HG03159 (cell line): Measurements from ENCODE around the gene SLC6A6.
"Not testable (repeated sequence)": the region's sequence is repeated elsewhere in the genome, so short reads cannot be mapped to it uniquely, and the experiment has no call there.

Experiments used
- ATAC-seq: cut with Tn5 transposase; IDR thresholded peaks from one replicate; pipeline ENCODE4 v1.9.1; 2021; ENCODE audit warnings: mild to moderate bottlenecking, moderate library complexity; ENCODE audit not compliant: unreplicated experiment

The SLC6A6 gene

GRCh38 chr3:14397531-14397930 lies 4.9 kb upstream of the SLC6A6 start:
- no peak for ATAC-seq

DNA sequence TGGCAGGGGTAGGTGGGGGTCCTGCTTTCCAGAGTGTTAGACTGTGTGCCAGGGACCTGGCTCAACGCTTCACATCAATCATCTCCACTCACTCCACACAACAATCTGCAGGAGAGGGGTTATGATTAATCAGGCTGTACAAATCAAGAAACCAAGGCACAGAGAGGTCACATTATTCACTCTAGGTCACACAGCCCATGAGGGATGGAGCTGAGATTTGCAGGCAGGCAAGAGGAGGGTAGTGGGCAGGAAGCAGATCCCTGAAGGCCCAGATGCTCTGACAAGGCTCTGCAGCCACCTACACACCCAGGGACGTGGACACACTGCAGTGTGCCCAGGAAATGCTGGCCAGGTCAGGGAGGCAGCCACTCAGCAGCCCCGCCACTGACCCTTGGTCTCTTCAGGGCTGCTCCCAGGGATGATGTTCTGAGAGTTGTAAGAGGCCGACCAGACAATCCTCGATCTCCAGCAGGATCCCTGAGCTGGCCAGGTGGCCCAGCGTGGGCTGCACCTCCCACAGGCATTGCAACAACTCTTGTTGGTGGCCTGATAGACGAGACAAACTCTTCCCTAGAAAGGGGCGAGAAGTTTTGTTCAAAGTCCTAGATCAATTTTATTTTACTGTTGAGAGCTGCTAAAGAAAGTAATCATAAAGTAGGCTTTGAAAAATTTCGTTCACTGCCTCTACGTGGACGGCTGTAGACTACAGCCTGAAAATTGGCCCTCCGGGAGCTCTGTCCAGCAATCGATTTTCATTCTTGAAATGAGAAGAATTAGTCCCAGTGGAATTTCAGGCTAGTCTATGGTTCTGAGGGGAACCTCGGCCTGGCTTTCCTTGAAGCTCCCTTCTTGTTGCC lies 4.2 kb upstream of the SLC6A6 start:
- ATAC-seq: no peak

DNA sequence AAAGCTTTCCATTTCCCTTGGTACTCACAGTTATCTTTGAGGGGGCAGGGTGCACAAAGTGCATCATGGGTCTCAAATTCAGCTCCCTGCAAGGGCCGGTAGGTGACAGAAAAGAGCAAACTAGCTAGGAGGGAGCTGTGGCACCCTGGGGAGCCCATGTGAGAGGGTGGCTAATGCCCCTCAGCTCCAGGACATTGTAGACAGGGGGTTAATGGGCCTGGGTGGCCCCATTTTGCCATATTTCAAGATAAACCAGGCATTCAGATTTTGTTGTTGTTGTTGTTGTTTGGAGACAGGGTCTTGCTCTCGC lies 3.7 kb upstream of the SLC6A6 start:
- ATAC-seq: no peak

GRCh38 chr3:14401692-14402303 lies 608 bp upstream of the SLC6A6 start:
- ATAC-seq: no peak

GRCh38 chr3:14403619-14404155 lies 1.3 kb downstream of the SLC6A6 start:
- ATAC-seq: no peak

GRCh38 chr3:14404186-14404585 lies 1.8 kb downstream of the SLC6A6 start:
- no peak for ATAC-seq

DNA sequence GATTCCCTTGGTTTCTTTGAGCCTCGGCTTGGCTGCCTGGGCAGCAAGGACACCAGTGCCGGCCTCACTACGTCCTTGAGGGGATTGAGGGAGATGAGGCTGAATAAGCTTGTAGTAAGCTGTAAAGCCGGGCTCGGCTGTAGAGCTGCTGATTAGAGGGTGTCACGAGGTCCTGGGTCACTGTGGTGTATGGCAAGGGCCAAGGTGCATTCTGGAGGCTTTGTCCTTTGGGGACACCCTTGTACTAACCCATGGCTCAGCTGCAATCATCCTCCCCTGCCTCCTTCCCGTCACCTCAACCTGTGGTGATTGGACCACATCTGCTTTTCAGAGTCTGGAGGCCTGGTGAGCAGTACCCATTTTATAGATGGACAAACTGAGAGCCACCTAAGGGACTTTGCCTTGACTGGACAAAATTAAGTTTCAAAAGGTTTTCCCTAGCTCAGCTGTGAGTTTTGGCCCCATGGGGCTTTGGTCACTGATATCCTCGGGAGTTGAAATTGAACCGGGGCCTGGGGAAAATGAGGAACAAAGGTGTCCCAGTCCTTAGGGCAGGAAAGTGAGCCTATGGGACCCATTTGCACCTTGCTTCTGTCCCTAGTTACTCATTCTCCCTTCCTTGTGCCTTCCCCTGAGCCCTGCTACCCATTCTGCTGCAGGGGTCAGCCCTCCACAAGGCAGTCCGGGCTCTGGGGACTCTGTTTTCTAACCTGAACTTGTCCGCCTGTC lies 2.4 kb downstream of the SLC6A6 start:
- ATAC-seq: no peak

- ATAC-seq: no peak
These were observed 3.2 kb downstream of the SLC6A6 start for GRCh38 chr3:14405360-14406238.

DNA sequence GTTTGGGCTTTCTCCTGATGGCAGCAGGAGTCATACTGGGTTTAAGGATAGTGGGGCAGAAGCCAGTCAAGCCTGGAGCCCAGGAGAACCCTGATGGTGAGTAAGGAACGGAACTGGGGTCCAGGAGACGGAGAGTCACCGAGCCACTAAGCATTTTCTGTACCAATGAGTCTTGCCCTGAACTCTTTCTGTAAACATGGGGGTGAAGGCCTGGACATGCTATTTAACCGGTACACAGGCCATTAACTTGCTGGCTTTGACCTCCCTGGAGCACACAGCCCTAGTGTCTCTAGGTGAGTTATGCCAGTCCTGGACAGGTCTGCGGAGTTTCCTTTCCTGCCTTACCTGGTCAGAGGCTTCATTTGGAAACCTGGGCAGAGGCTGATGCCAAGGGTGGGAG lies 3.9 kb downstream of the SLC6A6 start:
- no peak for ATAC-seq

DNA sequence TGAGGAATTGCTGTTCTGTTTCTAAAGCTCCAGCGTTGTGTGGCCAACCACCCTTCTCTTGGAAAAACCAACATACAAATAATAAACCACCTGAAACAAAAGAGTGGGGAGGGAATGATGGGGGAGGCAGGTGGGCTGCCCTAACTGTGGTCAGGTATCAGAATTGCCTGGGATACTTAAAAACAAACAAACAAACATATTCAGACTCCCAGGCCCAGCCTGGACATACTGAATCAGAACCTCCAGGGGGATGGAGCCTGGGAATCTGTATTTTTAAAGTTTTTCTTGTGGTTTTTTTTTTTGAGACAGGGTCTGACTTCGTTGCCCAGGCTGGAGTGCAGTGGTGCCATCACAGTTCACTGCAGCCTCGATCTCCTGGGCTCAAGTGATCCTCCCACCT lies 4.4 kb downstream of the SLC6A6 start:
- ATAC-seq: no peak

GRCh38 chr3:14407203-14407602 lies 4.8 kb downstream of the SLC6A6 start:
- ATAC-seq: no peak

DNA sequence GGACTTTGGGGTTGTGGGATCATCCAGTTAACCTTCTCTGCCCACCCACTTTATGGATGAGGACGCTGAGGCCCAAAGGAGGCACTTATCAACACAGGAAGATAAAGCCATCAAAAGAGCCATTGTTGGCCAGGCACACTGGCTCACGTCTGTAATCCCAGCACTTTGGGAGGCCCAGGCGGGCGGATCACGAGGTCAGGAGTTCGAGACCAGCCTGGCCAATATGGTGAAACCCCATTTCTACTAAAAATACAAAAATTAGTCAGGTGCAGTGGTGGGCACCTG lies 7.3 kb downstream of the SLC6A6 start:
- not testable (repeated sequence) for ATAC-seq

DNA sequence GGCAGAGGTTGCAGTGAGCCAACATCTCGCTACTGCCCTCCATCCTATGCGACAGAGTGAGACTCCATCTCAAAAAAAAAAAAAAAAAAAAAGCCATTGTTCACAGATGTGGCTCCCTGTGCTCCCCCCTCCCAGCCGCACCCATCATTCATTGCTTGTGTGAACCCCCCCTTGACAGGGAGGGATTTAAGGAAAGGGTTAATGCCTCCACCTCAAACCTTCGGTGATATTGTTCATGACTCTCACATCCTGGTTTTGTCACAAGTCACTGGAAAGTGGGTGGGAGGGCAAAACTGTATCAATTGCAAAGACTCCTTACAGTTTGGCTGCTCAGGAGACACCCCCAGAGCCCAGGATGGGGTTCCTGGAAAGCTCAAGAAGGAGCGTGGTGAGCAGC lies 7.7 kb downstream of the SLC6A6 start:
- no peak for ATAC-seq

- no peak for ATAC-seq
These were observed 8.2 kb downstream of the SLC6A6 start for GRCh38 chr3:14410503-14411165.

DNA sequence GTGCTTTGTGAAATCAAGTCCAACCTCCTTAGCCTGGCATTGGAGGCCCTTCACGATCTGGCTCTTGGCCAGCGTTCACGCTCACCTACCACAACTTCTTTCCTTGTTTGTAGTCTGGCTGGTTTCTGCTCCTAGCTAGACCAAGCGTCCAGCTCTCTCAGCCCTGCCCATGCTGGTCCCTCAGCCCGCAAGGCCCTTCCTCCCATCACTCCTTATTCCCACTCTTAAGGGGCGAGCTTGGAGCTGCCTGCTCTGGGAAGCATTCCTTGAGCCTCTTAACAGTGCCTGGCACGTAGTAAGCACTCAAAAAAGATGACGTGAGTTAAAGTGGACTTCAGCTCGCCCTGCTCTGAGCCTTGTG lies 8.7 kb downstream of the SLC6A6 start:
- ATAC-seq: no peak

- no peak for ATAC-seq
These were observed 9.6 kb downstream of the SLC6A6 start for GRCh38 chr3:14411988-14412387.

GRCh38 chr3:14412831-14413380 lies 10.5 kb downstream of the SLC6A6 start:
- no peak for ATAC-seq

DNA sequence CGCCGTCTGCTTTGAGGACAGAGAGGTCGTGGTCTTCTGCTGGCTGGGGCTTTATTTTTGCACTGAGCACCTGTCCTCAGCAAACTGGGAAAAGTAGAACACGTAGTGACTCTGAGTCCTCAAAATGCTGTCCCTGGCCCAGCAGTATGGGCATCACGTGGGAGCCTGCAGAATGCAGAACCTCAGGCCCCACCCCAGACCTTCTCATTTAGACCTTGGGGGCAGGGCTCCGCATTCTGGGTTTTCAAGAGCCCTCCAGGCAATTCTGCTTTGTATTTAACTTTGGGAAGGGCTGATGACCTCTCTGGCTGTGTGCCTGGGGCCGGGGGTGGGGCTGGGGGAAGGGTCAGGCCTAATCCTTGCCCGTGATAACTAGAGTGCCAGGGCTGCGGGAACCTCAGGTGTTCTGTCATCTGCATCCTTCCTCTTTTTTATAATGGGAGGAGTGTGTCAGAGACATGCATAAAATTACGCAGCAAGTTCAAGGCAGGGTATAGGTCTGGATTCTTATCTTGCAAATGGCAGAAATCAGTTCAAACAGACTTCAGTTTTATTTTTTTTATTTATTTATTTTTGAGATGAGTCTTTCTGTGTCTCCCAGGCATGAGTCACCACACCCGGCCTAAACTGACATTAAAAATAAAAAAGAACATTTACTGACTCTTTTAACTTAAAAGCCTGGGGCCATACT lies 11.1 kb downstream of the SLC6A6 start:
- ATAC-seq: no peak

DNA sequence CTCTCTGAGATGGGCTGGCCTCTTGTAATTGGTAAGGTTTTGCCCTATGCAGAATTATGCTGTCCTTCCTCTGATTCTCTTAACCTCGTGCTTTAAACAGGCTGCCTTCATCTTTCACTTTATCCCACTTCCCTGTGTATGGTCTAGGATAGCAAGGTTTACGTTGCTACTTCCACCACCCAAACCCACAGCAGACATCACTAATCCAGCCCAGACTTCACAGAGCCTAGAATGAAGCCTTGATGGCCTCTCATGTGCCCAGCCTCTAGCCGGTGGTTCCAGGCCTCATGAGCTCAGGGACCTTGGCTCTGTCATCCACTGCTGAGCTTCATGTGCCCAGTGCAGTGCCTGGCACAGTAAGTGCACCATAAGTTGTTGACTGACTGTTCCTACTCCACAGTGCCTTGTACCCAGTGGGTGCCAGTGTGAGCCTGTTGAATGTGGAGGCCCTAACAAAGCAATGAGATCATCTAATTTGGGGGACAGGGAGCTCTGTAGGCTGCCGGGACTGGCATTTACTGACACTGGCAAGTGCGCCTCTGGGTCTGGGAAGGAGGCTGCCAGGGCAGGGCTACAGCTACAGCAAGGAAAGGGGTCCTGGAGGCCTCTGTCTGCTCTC lies 12.5 kb downstream of the SLC6A6 start:
- ATAC-seq: no peak
